ENCODE data around the gene ARL15.

Gene ARL15

DNA sequence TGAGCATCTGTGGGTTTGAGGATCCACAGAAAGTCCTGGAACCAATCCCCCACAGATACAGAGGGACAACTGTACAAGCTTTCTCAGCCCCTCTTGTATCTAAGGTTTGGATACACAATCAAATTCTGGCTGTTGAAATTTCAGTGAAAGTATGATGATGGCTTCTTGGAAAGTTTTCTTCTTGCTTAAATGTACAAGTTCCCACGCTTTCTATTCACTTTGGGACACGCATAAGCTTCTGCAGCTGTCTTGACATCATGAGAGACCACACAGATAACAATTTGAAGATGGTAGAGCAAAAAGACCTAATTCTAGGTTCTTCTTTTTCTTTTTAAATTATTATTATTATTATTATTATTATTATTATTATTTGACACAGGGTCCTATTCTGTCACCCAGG is 31.6 kb upstream of the ARL15 start:
- H3K4me3 ChIP-seq (ENCODE audit: low read depth, low read length), result no peak overlapping the region
- DNase-seq (ENCODE audit: low read depth), result no peak
- TF ChIP-seq, protein P1, sequence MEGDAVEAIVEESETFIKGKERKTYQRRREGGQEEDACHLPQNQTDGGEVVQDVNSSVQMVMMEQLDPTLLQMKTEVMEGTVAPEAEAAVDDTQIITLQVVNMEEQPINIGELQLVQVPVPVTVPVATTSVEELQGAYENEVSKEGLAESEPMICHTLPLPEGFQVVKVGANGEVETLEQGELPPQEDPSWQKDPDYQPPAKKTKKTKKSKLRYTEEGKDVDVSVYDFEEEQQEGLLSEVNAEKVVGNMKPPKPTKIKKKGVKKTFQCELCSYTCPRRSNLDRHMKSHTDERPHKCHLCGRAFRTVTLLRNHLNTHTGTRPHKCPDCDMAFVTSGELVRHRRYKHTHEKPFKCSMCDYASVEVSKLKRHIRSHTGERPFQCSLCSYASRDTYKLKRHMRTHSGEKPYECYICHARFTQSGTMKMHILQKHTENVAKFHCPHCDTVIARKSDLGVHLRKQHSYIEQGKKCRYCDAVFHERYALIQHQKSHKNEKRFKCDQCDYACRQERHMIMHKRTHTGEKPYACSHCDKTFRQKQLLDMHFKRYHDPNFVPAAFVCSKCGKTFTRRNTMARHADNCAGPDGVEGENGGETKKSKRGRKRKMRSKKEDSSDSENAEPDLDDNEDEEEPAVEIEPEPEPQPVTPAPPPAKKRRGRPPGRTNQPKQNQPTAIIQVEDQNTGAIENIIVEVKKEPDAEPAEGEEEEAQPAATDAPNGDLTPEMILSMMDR (IDR thresholded peaks at IDR 0.05; ENCODE audit: low read depth, low read length, missing control alignments), result no peak
- in situ Hi-C loops (cut with HindIII; ENCODE audit: low sequenced_read_pairs), result no loop called here

DNA sequence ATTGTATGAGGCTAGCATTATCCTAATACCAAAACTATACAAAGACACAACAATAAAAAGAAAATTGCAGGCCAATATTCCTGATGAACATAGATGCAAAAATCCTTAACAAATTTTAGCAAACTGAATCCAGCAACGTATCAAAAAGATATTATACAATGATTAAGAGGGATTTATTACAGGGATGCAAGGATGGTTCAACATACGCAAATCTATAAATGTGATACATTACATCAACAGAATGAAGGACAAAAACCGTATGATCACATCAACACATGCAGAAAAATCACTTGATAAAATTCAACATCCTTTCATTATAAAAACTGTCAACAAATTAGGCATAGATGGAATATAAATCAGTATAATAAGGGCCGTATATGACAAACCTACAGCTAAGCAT is 27.1 kb upstream of the ARL15 start:
- TF ChIP-seq, protein P1 (IDR thresholded peaks at IDR 0.05; ENCODE audit: low read depth, low read length, missing control alignments), result no peak
- no peak for DNase-seq (ENCODE audit: low read depth)
- no peak overlapping the region for H3K4me3 ChIP-seq (ENCODE audit: low read depth, low read length)
- in situ Hi-C loops (cut with HindIII; ENCODE audit: low sequenced_read_pairs), result no loop called here

DNA sequence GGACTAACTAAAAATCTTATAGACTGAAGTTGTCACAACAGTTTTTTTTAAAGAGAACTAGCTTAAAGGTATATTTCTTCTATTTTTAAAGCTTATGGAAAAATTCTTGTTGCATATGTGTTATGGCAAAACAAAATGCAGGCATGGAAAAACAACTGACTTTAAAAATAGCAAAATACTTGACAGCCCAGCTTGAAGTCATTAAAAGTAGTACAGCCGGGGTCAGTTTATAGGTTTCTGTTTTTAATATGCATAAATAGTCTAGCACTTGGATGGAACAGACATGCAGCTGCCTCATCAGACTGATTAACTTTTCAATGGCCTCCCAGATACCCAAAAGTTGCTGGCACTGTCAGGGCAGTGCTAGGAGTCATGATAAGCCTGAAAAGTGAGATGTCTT is 22.3 kb upstream of the ARL15 start:
- no peak for DNase-seq (ENCODE audit: low read depth)
- in situ Hi-C loops (cut with HindIII; ENCODE audit: low sequenced_read_pairs), result no loop called here
- TF ChIP-seq, protein P1 (IDR thresholded peaks at IDR 0.05; ENCODE audit: low read depth, low read length, missing control alignments), result no peak
- no peak overlapping the region for H3K4me3 ChIP-seq (ENCODE audit: low read depth, low read length)

DNA sequence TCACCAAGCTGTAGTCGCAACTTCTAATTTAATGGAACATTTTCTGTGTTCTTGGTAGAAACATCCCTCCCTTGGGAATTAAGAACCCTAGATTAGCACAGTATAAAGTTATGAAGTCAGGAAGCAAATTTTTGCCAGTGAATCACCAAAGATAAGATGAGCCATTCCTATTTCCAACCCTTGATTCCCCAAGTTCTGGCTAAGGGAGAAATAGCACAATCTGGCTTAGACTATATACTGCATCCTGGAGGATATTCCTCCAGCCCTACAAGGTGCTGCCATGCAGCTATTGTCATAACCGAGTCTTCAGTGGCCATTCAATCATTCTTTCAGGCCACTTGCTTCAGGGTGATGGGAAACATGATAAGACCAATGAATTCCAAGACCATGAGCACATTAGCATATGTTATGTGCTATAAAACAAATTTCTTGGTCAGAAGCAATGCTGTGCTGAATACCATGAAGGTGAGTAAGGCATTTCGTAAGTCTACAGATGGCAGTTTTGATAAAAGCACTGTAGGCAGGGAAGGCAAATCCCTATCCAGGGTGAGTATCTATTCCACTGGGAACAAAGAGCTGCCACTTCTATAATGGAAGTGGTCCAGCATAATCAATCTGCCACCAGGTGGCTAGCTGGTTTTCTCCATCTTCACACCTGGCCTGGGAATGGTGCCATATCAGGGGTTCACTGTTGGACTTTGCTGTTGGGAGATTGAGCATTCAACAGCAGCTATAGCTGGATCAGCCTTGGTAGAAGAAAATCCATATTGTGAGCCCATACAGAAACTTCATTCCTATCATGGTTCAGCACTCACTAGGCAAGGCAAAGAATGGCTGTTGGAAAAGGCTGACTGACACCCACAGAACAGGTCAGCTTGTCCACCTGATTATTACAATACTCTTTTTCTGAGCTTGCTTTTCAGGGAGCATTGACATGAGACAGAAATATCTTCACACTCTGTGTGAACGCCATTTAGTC is 19.6 kb upstream of the ARL15 start:
- no peak overlapping the region for H3K4me3 ChIP-seq (ENCODE audit: low read depth, low read length)
- in situ Hi-C loops (cut with HindIII; ENCODE audit: low sequenced_read_pairs), result no loop called here
- TF ChIP-seq, protein P1 (IDR thresholded peaks at IDR 0.05; ENCODE audit: low read depth, low read length, missing control alignments), result no peak
- peak; percentile 40 for DNase-seq (ENCODE audit: low read depth)

DNA sequence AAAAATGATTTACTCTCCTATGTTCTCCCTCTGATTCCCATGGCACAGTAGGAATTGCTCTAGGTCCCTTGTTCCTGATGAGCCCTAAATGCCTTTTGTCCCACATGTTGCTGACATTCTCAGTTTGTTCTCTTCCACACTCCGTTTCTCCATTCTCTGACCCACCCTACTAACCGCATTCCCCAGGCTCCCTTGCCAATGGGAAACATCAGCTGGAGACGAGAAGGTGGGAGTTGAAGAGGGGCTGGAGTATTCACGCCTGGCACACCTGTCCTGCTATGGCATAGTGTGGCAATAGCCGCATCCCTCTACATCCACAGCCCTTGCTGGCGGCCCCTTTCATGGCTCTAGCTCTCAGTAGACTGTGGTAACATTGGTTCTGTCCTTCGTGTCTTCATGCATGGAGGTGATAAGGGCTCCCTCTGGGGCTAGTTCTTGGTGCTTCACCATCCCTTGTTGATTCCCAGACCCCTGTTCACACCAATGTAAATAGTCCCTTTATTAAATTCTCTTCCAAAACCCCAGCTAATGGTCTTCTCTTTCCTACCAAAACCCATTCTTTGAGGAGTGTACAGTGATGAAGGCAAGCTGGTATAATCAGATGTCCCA is 16.4 kb upstream of the ARL15 start:
- DNase-seq (ENCODE audit: low read depth), result no peak
- TF ChIP-seq, protein P1 (IDR thresholded peaks at IDR 0.05; ENCODE audit: low read depth, low read length, missing control alignments), result no peak
- H3K4me3 ChIP-seq (ENCODE audit: low read depth, low read length), result no peak overlapping the region
- in situ Hi-C loops (cut with HindIII; ENCODE audit: low sequenced_read_pairs), result no loop called here

DNA sequence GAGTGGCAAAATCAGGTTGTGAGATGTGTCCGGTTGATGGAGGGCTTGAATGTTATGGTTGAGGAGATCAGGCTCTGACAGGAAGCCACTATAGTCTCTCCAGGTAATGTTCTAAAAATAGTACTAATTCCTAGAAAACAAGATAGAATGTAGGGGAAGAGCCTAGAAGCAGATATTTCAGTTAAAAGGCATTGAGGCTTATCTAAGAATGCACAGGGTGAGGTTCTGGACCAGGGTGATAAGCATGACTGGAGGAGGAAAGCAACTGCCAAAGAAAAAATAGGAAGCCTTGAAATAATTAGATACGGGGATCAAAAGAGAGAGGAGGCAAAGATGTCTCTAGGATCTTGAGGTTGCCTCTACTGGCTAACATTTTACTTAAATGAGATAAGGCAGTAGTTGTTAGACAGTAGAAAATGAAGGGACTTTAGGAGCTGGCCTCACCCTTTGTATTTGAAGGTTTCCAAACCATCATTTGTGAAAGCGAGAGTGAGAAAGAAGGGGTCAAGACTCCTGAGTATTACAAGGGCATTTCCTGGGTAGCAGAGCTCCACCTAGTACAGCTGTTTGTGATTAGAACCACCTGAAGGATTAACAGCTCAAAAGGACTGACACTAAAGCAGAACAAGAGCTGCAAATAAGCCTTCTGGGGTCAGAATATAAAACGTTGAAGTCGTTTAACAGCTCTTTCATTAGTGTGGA is 15.4 kb upstream of the ARL15 start:
- in situ Hi-C loops (cut with HindIII; ENCODE audit: low sequenced_read_pairs), result no loop called here
- TF ChIP-seq, protein P1 (IDR thresholded peaks at IDR 0.05; ENCODE audit: low read depth, low read length, missing control alignments), result no peak
- no peak overlapping the region for H3K4me3 ChIP-seq (ENCODE audit: low read depth, low read length)
- no peak for DNase-seq (ENCODE audit: low read depth)

All from astrocyte of the cerebellum (primary cell).